GM23248 (cell line): ENCODE measurements around the gene CHADL.

ENCODE experiments used
- EZH2 ChIP-seq: fragments of 200-600 bp; sonication (generic); IDR thresholded peaks from 2 replicates; pipeline ENCODE4 v1.6.1; 2018; ENCODE audit warnings: antibody characterized with exemption, mild to moderate bottlenecking; ENCODE audit not compliant: insufficient read depth, poor library complexity, severe bottlenecking
- EZH2phosphoT487 ChIP-seq: fragments of 200-600 bp; sonication (generic); IDR thresholded peaks from 2 replicates; pipeline ENCODE4 v1.6.1; 2018; ENCODE audit warnings: antibody characterized with exemption, moderate library complexity, mild to moderate bottlenecking, low read depth; ENCODE audit not compliant: insufficient read depth

DNA sequence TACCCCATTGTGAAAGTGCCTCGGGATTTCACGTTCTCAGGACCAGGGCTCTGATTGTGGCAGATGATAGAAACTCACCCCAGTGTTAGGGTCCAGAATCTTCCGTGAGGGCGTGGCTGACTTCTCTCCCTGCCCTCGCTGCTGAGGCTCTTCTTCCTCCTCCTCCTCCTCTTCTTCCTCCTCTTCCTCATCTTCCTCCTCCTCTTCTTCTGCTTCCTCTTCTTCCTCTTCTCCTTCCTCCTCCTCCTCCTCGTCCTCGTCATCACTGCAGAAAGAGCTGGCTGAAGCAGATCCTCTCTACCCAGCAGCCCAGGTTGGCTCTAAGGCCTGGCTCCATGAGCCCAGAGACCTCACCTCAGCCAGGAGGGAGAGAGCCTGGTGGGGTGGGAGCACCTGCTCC, 13.5 kb upstream of the CHADL start:
- no peak for TF ChIP-seq EZH2
- no peak for TF ChIP-seq EZH2phosphoT487
